Stimulated activated CD8-positive, alpha-beta memory T cell treated with anti-CD3 and anti-CD28 coated beads, Interleukin-12 subunit alpha, Interleukin-12 subunit beta, amount 100 ng/mL, for 1 hour (primary cell): ENCODE results near the gene NUP62.
"Not testable (repeated sequence)": the region's sequence is repeated elsewhere in the genome, so short reads cannot be mapped to it uniquely, and the experiment has no call there.

Experiments used
- DNase-seq: peaks from one replicate; pipeline ENCODE4 v3.0.0-alpha.2; 2020; ENCODE audit warnings: low read depth

Gene NUP62

DNA sequence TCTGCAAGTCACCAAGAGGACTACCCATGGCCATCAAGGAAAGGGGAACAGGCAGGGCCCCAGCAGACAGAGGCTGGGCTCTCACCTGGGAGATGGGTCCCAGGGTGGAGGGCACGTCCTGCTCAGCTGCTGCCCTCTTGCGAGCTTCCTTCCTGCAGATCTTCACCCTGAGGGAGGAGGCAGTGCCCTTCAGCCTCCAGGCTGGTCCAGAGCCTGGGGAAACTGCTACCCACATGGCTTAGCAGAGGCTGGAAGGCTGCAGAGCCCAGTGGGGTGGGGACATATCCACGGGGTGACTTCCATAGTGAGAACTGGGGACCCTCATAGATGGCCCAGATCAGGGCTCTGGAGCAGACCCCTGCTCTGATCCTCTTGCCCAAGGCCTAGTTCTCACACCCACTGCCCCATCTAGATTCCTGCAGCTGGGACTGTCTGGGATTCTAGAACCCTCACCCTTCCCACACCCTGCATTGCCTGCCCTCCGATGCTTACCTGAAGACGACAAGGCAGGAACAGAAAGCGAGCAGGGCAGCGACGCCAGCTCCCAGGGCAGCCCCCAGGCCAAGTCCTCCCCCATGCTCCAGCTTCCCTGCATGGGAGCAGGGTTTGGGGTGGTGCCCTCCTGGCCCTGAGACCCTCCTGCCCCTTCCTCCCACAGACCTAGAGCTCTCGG lies 22.6 kb upstream of the NUP62 start:
- no peak for DNase-seq

DNA sequence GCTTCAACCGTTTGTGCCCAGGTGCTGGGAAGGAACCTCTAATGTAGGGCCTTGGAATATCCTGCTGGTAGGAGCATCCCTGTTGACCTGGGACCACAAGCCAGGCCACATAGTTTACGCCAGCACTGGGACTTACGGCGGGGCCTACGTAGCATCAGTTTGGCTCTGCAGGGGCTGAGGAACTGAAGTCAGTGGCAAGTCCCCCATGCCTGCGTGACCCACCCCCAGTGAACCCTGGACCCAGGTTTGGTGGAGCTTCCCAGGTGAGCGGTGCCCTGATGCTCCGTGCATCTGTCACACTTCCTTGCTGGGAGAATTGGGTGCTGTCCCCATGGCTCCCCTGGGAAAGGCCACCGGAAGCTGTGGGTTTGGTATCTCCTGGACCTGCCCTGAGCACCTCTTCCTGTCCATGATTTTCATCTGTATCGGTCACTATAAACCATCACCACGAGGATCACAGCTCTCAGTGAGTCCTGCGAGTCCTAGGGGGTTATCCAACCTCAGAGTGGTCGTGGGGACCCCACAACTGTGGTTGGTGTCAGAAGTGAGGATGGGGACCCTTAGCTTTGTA lies 21.7 kb upstream of the NUP62 start:
- no peak for DNase-seq

DNA sequence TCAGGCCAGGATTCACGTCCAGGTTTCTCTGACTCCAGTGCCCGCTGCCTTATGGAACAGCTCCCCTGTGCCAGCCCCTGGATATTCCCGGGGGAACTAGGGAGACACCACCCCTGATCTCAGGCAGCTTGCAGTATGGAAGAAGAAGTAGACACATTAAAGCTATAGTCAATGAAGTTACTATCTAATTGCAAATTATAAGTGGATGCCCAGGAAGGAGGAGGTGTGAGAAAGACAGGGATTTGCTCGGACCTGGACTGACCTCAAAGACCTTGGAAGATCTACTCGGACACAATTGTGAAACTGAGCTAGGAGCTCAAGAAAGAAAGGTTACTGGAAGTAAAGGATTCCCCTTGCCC lies 21.3 kb upstream of the NUP62 start:
- no peak for DNase-seq

DNA sequence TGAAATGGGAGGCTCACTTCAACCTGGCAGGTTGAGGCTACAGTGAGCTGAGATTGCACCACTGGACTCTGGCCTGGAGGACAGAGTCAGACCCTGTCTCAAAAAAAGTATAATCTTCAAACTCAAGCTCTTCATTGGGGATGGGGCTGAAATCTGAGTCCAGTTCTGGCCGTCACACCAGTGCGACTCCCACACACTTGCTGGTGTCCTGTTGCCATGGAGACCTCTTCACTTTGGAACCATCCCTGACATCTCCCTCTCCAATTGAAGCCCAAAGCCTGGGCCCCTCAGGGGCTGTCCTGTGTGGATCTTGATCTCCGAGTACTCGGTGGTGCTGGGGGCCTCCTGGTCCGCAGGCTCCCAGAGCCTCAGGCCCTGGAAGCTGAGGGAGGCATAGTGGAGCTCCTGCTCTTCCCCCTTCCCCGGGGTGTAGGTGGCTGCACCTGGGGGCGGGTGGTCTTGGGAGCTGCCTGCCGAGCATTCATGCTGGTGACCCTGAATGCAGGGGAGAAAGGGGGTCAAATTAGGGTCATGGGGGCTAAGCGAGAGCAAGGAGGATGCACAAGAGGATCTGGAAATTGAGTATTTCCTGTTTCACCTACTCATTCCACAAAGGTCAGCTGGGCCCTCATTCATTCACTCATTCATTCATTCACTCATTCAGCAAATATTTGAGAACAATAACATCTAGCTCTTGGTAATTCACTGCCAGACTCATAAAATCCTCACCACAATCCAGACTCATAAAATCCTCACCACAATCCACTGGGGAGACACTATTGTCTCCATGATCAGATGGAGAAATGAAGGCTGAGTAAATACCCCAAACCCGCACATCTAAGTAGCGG lies 20.7 kb upstream of the NUP62 start:
- DNase-seq: no peak

DNA sequence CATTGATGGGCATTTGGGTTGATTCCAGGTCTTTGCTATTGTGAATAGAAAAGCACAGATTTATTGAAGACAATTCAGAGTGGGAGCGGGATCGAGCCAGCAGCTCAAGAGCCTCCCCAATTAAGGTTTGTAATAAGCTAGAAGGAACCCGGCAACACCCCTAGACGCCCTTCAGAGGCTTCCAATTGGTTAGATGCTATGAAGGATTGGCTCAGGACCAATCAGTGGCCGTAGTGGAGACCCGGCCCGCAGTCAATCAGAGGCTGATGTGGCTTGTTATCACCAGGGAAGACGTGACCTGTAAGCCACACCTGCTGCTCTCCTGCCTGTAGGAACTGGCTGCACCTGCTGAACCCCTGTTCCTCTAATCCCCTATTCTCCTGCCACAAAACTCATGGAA lies 17.1 kb upstream of the NUP62 start:
- DNase-seq: no peak

DNA sequence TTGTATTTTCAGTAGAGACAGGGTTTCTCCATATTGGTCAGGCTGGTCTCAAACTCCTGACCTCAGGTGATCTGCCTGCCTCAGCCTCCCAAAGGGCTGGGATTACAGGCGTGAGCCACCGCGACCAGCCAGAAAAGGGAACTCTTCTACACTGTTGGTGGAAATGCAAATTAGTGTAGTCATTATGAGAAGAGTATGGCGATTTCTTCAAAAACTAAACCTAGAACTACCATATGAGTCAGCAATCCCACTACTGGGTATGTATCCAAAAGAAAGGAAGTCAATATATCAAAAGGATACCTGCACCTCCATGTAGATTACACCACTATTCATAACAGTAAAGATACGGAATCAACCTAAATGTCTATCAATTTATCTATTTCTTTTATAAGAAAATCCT lies 15.3 kb upstream of the NUP62 start:
- not testable (repeated sequence) for DNase-seq

DNA sequence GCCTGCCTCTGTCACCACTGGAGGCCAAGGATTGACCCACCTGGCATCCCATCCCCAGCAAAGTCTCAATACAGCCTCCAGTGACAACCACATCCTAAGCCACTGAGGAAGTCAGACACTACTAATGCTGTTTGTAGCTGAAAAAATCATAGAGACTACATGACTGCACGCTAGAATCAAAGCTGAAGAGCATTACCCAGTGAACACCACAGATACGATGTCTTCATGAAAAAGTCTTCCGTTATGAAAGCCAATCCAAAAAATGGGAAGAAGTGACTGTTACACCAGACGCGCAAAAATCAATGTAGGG lies 11.1 kb upstream of the NUP62 start:
- DNase-seq: no peak

DNA sequence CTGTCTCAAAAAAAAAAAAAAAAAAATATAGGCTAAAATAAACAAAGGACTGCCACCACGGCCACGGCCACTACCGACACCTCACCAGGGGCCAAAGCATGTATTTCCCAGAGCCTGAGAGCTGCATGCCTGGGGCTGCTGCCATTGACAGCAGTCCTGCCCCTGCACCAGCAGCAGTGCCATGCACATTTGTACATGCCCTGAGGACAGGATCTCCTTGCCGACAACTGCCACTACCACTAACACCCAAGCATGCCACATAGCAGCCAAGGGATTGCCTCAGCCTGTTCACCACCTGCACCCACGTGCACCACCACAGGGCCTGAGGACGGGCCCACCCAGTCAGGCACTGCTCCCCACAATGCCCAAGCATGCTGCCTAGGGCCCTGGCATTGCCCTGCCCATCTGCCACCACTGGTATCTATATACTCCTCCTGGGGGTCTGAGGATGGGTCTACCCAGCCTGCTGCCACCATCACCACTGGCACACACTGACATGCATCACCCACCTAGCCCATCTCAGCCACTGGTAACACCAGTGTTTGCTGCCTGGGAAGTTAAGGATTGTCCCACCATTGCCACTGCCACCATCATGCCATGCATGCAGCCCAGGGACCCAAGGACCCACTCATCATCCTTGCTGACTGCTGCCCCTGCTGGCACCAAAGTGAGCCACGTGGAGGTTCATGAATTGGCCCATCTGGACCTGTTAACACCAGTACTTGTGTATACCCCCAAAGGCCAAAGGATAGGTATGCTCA lies 10.6 kb upstream of the NUP62 start:
- DNase-seq: no peak

DNA sequence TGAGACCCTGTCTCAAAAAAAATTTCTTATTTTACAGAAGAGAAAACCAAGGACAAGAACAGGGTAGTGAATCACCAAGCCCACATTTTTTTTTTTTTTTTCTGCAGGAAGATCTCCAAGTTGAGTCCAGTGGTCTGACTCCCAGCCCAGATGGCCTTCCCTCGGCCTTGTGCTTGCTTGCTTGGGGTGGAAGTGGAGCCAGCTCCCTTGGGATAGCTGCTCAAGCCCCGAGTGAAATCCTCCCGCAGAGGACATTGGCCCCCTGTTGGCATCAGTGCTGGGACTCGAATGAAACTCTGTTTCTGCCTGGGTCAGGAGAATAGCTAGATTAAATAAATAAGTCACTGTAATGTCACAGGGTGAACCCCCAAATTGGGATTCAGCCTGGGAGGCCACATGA lies 9.4 kb upstream of the NUP62 start:
- no peak for DNase-seq

DNA sequence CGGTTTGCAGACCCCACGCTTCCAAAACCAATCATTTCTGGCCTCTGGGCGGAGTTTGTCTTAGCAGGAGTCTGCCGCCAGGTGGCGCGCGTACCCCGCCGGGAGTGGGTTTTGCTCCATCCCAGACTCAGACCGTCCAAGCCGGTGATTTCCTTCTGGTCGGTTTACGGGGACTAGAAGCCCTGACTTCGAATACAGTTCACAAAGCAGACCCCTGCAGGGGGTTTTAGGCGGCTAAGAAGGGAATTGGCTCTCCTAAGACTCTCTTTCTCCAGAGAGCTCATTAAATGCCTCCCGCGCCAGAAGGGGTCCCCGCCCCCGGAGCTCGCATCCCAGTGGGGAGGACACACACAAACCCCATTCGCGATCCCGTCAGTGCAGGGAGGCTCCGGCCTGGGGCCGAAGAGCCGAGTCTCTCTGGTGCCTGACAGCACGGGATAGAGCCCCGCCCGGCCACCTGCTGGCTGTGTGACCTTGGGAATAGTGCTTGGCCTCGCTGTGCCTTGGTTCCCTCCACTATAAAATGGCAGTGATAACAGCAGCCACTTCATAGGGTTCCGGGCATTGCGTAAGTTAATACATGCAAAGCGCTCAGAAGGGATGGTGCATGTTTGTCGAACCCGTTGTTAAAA lies 8.6 kb upstream of the NUP62 start:
- DNase-seq: peak; percentile 65

DNA sequence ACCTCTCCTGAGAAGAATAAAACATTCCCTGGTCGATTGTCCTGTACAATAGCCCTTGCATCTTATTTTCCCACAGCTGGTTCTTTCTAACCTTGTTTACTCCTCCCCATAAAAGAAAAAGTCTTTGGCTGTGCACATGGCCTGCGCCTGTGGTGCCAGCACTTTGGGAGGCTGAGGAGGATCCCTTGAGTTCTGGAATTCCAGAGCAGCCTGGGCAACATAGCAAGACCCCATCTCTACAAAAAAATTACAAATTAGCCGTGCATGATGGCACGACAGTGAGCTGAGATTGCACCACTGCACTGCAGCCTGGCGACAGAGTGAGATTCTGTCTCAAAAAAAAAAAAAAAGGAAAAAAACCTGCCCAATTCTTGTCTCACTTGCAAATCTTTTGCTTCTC lies 7.2 kb upstream of the NUP62 start:
- no peak for DNase-seq

DNA sequence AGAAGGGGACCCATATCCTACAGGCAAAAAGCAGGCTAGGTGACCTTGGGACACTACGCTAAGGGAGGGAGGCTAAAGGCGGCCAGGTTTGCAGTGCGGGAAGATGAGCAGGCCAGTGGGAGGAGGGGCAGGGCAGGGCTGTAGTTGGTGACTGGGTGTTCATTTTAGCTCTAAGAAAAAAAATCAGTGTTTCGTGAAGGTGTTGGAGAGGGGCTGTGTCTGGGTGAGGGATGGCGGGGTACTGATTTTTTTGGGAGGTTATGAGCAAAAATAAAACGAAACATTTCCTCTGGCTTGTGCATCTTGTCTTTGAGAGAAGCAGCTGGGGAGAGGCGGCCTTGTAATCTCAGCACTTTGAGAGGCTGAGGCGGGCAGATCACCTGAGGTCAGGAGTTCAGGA lies 4.3 kb upstream of the NUP62 start:
- DNase-seq: no peak

DNA sequence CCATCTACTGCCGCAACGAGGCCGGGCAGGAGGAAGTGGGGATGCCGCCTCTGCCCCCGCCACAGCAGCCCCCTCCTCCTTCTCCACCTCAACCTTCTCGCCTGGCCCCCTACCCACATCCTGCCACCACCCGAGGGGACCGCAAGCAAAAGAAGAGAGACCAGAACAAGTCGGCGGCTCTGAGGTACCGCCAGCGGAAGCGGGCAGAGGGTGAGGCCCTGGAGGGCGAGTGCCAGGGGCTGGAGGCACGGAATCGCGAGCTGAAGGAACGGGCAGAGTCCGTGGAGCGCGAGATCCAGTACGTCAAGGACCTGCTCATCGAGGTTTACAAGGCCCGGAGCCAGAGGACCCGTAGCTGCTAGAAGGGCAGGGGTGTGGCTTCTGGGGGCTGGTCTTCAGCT lies 3.4 kb upstream of the NUP62 start:
- no peak for DNase-seq

DNA sequence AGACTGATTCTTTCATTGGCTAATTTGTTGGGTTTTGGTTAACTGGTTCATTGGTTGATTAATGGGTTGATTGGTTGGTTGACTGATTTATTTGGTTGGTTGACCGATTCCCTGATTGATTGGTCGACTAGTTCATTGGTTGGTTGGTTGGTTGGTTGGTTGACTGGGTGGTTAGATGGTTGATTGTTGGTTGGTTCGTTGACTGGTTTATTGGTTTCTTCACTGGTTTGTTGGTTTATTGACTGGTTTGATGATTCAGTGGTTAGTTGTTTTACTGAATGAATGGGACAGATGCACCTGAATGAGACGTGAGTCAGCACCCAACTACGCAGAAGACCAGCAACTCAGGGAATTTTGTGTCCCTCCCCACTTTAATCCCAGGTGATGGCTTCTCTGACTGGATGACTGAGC lies 2.7 kb upstream of the NUP62 start:
- no peak for DNase-seq

DNA sequence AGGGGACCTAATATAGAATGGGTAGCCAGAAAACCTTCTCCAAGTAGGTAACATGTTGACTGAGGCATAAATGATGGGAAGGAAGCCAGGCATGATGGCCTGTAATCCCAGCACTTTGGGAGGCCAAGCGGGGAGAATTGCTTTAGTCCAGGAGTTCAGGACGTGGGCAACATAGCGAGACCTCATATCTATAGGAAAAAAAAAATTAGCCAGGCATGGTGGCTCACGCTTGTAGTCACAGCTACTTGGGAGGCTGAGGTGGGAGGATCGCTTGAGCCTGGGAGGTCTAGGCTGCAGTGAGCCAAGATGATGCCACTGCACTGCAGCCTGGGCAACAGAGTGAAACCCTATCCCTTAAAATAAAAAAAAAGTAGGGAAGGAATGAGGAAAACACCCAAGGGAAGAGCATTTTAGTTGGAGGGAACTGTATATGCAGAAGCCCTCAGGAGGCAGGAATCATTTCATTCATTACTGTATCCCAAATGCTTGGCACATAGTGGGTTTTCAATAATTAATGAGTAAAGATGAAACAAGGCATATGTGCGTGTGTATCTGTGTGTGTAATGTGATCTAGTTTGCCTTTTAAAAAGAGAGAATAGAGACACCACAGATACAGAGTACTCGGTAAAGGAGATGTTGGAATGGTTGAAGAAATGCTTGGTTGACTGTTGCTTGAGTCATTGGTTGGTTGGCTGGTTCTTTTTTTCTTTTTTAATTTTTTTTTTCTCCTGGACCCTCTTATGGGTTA lies 2.2 kb upstream of the NUP62 start:
- no peak for DNase-seq

DNA sequence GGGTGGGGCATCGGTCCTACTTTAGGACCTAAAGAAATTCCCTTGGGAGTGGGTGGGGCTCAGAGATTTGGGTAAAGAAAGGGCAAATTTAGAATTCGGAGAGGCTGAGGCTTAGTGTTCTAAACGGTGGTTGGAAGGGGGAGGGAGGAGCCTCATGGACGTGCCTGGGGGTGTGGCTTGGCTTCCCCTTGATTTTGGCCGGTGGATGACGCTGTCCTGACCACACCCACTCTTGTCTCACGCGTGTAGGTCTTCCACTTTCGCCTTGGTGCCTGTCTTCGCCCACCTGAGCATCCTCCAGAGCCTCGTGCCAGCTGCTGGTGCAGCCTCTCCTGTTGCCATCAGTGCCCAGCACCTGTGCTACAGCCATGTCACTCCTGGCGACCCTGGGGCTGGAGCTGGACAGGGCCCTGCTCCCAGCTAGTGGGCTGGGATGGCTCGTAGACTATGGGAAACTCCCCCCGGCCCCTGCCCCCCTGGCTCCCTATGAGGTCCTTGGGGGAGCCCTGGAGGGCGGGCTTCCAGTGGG lies 1.2 kb upstream of the NUP62 start:
- no peak for DNase-seq

DNA sequence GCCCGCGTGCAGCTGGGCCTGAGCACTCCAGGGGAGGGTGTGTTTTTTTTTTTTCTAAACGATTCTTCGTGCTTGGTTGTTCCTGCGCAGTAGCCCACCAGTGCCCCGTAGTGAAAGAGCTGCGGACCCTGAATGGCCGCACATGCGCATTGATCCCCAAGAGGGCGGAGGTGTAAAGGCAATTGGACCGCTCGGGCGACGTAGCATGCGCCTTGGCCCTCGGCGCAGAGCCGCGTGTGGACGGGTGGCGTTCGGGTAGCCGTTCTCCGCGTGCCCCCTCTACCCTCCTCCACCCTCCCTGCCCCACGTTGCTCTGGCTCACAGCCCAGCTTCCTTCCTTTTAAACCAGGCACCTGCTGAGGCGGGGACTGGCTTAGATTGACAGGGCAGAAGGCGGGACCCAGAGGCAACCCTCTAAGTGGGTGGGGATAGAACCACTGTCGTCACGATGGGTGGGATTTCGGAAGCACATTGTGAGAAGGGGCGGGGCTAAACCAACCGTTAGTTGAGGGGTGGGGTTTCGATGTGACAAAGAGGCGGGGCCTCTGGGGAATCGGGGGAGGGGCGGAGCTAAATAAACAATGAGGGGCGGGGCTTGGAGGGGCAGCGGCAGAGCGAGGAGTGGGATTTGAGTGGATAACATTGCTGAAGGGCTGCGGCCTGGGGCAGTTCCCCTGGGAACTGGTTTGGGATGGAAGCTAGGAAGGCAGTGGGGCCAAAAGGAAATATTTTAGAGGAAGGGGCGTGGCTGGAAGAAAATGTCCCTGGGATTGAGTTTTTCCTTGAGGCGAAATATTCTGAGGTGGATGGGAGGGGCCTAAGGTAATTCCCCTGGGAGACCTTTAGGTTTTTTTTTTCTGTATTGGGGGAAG lies 543 bp upstream of the NUP62 start:
- peak; percentile 85 for DNase-seq

DNA sequence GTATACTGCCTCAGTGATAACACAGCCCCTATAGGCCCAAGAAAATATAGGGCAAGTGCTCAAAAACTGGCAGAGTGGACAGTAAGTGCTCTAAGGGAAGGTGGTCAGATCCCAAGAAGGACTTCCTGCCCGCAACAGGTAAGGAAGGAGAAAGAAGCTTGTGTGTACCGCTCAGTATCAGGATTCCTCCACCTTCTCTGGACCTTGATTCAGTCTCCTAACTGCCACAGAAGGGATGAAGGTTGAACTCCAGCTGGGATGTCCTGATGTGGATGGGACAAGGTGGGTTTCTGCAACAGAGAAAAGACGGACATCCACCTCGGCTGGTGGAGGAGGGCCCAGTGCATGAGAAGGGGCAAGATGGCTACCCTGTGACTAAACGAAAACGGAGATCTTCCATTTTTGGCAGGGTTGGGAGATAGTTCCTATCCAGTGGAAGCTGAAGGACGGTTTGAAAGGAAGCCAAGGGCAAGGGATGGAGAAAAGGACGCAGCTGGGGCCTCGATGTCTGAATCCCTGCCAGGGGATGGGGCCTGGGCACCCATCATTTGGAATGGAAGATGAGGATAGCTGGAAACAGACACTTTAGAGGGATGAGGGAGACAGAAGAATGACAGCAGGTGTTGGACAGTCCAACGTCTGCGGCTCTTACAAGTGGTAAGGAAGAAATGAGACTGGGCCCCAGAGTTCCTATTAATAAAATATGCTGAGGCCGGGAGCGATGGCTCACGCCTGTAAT lies 1.6 kb downstream of the NUP62 start:
- no peak for DNase-seq

DNA sequence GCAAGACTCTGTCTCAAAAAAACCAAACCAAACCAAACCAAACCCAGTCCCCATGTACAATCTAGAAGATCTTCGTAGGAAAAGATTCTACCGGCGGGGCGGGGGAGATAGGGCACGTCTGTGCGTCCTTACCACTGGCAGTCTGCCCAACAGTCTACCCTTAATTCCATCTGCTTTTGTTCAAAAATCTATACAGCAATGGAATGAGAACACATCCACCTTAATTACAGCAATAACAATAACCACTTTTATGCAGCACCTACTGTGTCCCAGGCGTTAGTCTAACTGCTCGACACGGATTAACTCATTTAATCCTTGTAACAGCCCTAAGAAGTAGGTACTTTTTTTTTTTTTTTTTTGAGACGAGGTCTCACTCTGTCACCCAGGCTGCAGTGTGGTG lies 2.8 kb downstream of the NUP62 start:
- no peak for DNase-seq

DNA sequence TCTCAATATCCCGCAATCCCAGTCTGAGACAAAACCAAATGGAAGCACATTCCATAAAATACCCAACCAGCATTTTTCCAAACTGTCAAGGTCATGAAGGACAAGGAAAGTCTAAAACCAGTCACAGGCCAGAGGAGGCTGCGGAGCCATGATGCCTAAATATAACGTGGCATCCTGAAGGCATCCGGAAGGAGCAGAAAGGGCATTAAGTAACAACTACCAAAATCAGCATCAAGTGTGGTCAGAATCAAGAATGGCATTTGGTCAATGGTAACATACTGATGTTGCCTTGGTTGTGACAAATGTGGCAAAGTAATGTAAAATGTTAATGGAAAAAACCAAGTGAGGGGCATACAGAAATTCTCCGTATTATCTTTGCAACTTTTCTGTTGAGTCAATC lies 3.8 kb downstream of the NUP62 start:
- DNase-seq: no peak
